ENCODE results near the gene SHC3.

DNA sequence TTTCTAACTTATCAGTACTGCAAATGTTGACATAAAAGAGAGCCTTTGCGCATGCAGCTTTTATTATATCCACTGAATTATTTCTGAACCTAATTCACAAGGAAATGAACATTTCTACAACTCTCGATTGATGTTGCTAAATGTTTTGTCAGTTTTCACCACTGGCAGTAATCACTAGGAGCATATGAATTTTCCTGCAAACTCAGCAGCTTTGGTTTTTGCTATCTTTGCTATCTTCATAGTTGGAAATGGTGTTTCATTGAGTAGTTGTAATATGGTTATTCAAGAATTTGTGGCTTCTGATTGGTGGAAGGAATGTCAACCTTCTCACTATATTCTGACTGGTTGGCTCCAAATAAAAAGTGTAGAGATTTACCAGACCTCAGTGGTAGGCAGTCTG, 8.9 kb upstream of the SHC3 start:
- TF ChIP-seq, protein P1, sequence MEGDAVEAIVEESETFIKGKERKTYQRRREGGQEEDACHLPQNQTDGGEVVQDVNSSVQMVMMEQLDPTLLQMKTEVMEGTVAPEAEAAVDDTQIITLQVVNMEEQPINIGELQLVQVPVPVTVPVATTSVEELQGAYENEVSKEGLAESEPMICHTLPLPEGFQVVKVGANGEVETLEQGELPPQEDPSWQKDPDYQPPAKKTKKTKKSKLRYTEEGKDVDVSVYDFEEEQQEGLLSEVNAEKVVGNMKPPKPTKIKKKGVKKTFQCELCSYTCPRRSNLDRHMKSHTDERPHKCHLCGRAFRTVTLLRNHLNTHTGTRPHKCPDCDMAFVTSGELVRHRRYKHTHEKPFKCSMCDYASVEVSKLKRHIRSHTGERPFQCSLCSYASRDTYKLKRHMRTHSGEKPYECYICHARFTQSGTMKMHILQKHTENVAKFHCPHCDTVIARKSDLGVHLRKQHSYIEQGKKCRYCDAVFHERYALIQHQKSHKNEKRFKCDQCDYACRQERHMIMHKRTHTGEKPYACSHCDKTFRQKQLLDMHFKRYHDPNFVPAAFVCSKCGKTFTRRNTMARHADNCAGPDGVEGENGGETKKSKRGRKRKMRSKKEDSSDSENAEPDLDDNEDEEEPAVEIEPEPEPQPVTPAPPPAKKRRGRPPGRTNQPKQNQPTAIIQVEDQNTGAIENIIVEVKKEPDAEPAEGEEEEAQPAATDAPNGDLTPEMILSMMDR (IDR thresholded peaks at IDR 0.05 in 2 of 3, conservative IDR thresholded peaks at IDR 0.05 in 1 of 3; ENCODE audit: borderline replicate concordance in 1 of 3, insufficient read depth in 1 of 3, low read depth in 2 of 3, low read length in 2 of 3), result no peak
- no peak for TF ChIP-seq EZH2phosphoT487 (IDR thresholded peaks at IDR 0.05; ENCODE audit: borderline replicate concordance)
- no peak for TF ChIP-seq ZNF274 (IDR thresholded peaks at IDR 0.05; ENCODE audit: low read depth, low read length)
- TF ChIP-seq POLR2A (IDR thresholded peaks at IDR 0.05; ENCODE audit: borderline replicate concordance, extremely low read depth, insufficient read depth, insufficient read length), result no peak
- no peak for TF ChIP-seq FOSL1 (IDR thresholded peaks at IDR 0.05; ENCODE audit: low read depth)
- TF ChIP-seq EZH2 (IDR thresholded peaks at IDR 0.05), result no peak
- no peak for TF ChIP-seq SP1 (IDR thresholded peaks at IDR 0.05; ENCODE audit: low read depth)
- TF ChIP-seq SIN3A (IDR thresholded peaks at IDR 0.05; ENCODE audit: low read depth), result no peak
- no peak for TF ChIP-seq CEBPB (IDR thresholded peaks at IDR 0.05; ENCODE audit: low read depth)
- no peak for TF ChIP-seq YY1 (IDR thresholded peaks at IDR 0.05; ENCODE audit: extremely low read depth, insufficient replicate concordance, low read depth, low read length)

All from HCT116 (cell line).